ENCODE results near the gene ANKRD35.
"Not testable (repeated sequence)": the region's sequence is repeated elsewhere in the genome, so short reads cannot be mapped to it uniquely, and the experiment has no call there.

ANKRD35 gene

GRCh38 chr1:145822779-145823331 lies 62.8 kb downstream of the ANKRD35 start:
- not testable (repeated sequence) for H3K27me3 ChIP-seq (ENCODE audit: control insufficient read depth in 1 of 2, insufficient read depth in 2 of 2, low read length in 2 of 2); H3K4me3 ChIP-seq (ENCODE audit: low read depth in 1 of 2, low read length in 2 of 2); H3K9me3 ChIP-seq (ENCODE audit: low read length); H3K27ac ChIP-seq (ENCODE audit: low read depth, low read length); H3K9ac ChIP-seq (ENCODE audit: low read length)
- H3K4me1 ChIP-seq (ENCODE audit: insufficient read depth, low read length): peaks cover 13% of the 10 kb centered on the region
- H3K36me3 ChIP-seq (ENCODE audit: insufficient read depth, low read length): peaks cover 14% of the 10 kb centered on the region

DNA sequence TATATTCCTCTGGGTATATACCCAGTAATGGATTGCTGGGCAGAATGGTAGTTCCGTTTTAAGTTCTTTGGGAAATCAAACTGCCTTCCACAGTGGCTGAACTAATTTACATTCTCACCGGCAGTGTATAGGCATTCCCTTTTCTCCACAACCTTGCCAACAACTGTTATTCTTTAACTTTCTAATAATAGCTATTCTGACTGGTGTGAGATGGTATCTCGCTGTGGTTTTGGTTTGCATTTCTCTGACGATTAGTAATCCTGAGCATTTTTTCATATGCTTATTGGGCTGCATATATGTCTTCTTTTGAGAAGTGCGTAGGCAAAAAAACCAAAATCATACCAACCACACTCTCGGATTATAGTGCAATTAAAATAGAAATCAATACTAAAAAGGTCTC lies 67.6 kb downstream of the ANKRD35 start:
- not testable (repeated sequence) for H3K4me3 ChIP-seq (ENCODE audit: low read depth in 1 of 2, low read length in 2 of 2); H3K36me3 ChIP-seq (ENCODE audit: insufficient read depth, low read length); H3K27ac ChIP-seq (ENCODE audit: low read depth, low read length); H3K27me3 ChIP-seq (ENCODE audit: control insufficient read depth in 1 of 2, insufficient read depth in 2 of 2, low read length in 2 of 2); H3K9me3 ChIP-seq (ENCODE audit: low read length); H3K9ac ChIP-seq (ENCODE audit: low read length); H3K4me1 ChIP-seq (ENCODE audit: insufficient read depth, low read length)

Measured in muscle layer of colon (tissue), 2 donors.